ENCODE data around the gene CDK13.

Gene CDK13

DNA sequence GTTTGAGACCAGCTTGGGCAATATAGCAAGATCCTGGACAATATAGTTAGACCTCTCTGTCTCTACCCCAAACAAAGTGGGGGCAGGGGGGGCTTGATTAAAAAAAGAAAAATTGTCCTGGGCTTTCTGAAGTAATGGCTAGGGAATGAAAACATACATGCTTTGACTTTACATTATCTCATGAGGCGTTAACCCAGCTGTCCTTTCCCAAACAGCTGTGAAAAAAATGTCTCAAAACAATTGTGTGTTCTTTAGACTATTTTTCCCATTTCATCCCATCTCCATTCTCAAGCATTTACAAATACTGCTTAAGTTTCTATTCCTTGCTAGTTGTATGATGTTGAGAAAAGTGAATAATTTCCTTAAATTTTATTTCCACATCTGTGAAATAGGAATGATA lies 27.0 kb upstream of the CDK13 start:
- H3K9me2 ChIP-seq (replicated peaks; ENCODE audit: insufficient read depth, low read length) = no peaks in the 10 kb centered on the region
- no peak overlapping the region for H3K4me3 ChIP-seq (ENCODE audit: low read length)
- no peaks in the 10 kb centered on the region for H3K79me2 ChIP-seq (ENCODE audit: low read length)
- H3K36me3 ChIP-seq (replicated peaks; ENCODE audit: insufficient read depth, low read length) = no peaks in the 10 kb centered on the region
- H3K9ac ChIP-seq (ENCODE audit: low read length) = no peak overlapping the region
- no peaks in the 10 kb centered on the region for H3F3A ChIP-seq (ENCODE audit: insufficient read depth, low read length)
- no peaks in the 10 kb centered on the region for H3K27me3 ChIP-seq (replicated peaks; ENCODE audit: insufficient read depth, low read length)
- no peak for DNase-seq
- no peak overlapping the region for H2AFZ ChIP-seq (ENCODE audit: low read length)
- no peak overlapping the region for H3K4me2 ChIP-seq (ENCODE audit: low read depth, low read length)
- H3K27ac ChIP-seq (ENCODE audit: low read length) = no peak overlapping the region
- no peaks in the 10 kb centered on the region for H3K4me1 ChIP-seq (ENCODE audit: low read length)
- H4K20me1 ChIP-seq (ENCODE audit: insufficient read depth, low read length) = no peaks in the 10 kb centered on the region
- H3K9me3 ChIP-seq (replicated peaks; ENCODE audit: insufficient read depth, low read length) = no peaks in the 10 kb centered on the region
- TF ChIP-seq CTCF (IDR thresholded peaks at IDR 0.05; ENCODE audit: low read length) (no peak), EZH2phosphoT487 (IDR thresholded peaks at IDR 0.05; ENCODE audit: low read length) (no peak)

- H3K4me1 ChIP-seq (ENCODE audit: low read length) = no peaks in the 10 kb centered on the region
- H3K27ac ChIP-seq (ENCODE audit: low read length) = no peak overlapping the region
- H3F3A ChIP-seq (ENCODE audit: insufficient read depth, low read length) = no peaks in the 10 kb centered on the region
- H3K36me3 ChIP-seq (replicated peaks; ENCODE audit: insufficient read depth, low read length) = no peaks in the 10 kb centered on the region
- H2AFZ ChIP-seq (ENCODE audit: low read length) = no peak overlapping the region
- TF ChIP-seq CTCF (IDR thresholded peaks at IDR 0.05; ENCODE audit: low read length) = no peak
- DNase-seq = no peak
- H3K4me3 ChIP-seq (ENCODE audit: low read length) = no peak overlapping the region
- H3K4me2 ChIP-seq (ENCODE audit: low read depth, low read length) = no peak overlapping the region
- no peak overlapping the region for H3K9ac ChIP-seq (ENCODE audit: low read length)
- no peaks in the 10 kb centered on the region for H3K79me2 ChIP-seq (ENCODE audit: low read length)
- no peaks in the 10 kb centered on the region for H4K20me1 ChIP-seq (ENCODE audit: insufficient read depth, low read length)
- no peaks in the 10 kb centered on the region for H3K27me3 ChIP-seq (replicated peaks; ENCODE audit: insufficient read depth, low read length)
- no peaks in the 10 kb centered on the region for H3K9me3 ChIP-seq (replicated peaks; ENCODE audit: insufficient read depth, low read length)
- no peaks in the 10 kb centered on the region for H3K9me2 ChIP-seq (replicated peaks; ENCODE audit: insufficient read depth, low read length)
Measured at GRCh38 chr7:39924122-39924521, 25.9 kb upstream of the CDK13 start.

DNA sequence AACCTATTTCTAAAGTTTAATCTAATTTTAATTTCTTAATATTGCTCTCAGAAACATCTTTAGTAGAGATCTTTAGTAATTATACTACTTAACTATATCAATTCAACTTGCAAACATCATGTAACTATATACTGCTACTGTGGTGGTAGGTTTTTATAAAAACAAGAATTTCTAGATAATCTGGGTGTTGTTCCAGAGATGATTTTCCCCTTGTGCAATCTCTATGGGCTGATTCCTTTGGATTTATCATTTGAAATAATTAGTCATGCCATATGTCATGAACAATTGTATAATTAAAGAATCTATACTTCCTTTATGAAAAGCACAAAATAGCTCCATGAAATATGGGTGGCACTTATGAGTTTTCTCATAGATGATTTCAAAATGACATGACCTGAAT lies 23.9 kb upstream of the CDK13 start:
- no peak for DNase-seq
- no peaks in the 10 kb centered on the region for H3K9me2 ChIP-seq (replicated peaks; ENCODE audit: insufficient read depth, low read length)
- H3K27ac ChIP-seq (ENCODE audit: low read length) = no peak overlapping the region
- no peak overlapping the region for H3K9ac ChIP-seq (ENCODE audit: low read length)
- H3F3A ChIP-seq (ENCODE audit: insufficient read depth, low read length) = no peaks in the 10 kb centered on the region
- H3K4me2 ChIP-seq (ENCODE audit: low read depth, low read length) = no peak overlapping the region
- H3K36me3 ChIP-seq (replicated peaks; ENCODE audit: insufficient read depth, low read length) = no peaks in the 10 kb centered on the region
- H3K27me3 ChIP-seq (replicated peaks; ENCODE audit: insufficient read depth, low read length) = no peaks in the 10 kb centered on the region
- TF ChIP-seq CTCF (IDR thresholded peaks at IDR 0.05; ENCODE audit: low read length) (no peak), EZH2phosphoT487 (IDR thresholded peaks at IDR 0.05; ENCODE audit: low read length) (no peak), EZH2 (optimal IDR thresholded peaks at IDR 0.05; ENCODE audit: low read depth, low read length) (no peak)
- no peak overlapping the region for H3K4me3 ChIP-seq (ENCODE audit: low read length)
- no peak overlapping the region for H2AFZ ChIP-seq (ENCODE audit: low read length)
- H4K20me1 ChIP-seq (ENCODE audit: insufficient read depth, low read length) = no peaks in the 10 kb centered on the region
- H3K79me2 ChIP-seq (ENCODE audit: low read length) = no peaks in the 10 kb centered on the region
- H3K9me3 ChIP-seq (replicated peaks; ENCODE audit: insufficient read depth, low read length) = no peaks in the 10 kb centered on the region
- H3K4me1 ChIP-seq (ENCODE audit: low read length) = no peaks in the 10 kb centered on the region

DNA sequence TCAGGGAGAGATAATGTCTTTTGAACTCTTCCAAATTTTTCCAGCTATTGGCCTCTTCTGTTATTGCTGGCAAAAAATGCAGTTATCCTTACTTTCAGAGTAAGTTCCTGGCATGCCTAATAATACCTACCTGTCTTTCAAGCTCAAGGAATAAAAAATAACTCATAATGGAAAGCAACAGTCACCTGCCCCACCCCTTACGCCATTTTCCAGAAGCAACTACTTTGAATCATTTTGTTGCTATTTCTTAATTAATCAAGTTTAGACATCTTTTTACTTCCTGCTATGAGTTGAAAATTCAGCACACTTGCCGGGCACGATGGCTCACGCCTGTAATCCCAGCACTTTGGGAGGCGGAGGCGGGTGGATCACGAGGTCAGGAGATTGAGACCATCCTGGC lies 23.0 kb upstream of the CDK13 start:
- no peaks in the 10 kb centered on the region for H3K36me3 ChIP-seq (replicated peaks; ENCODE audit: insufficient read depth, low read length)
- H3K27ac ChIP-seq (ENCODE audit: low read length) = no peak overlapping the region
- H3K4me3 ChIP-seq (ENCODE audit: low read length) = no peak overlapping the region
- H3K4me2 ChIP-seq (ENCODE audit: low read depth, low read length) = no peak overlapping the region
- no peaks in the 10 kb centered on the region for H3F3A ChIP-seq (ENCODE audit: insufficient read depth, low read length)
- H3K79me2 ChIP-seq (ENCODE audit: low read length) = no peaks in the 10 kb centered on the region
- H3K27me3 ChIP-seq (replicated peaks; ENCODE audit: insufficient read depth, low read length) = no peaks in the 10 kb centered on the region
- no peaks in the 10 kb centered on the region for H3K9me3 ChIP-seq (replicated peaks; ENCODE audit: insufficient read depth, low read length)
- no peak for DNase-seq
- H3K9me2 ChIP-seq (replicated peaks; ENCODE audit: insufficient read depth, low read length) = no peaks in the 10 kb centered on the region
- no peaks in the 10 kb centered on the region for H3K4me1 ChIP-seq (ENCODE audit: low read length)
- H4K20me1 ChIP-seq (ENCODE audit: insufficient read depth, low read length) = no peaks in the 10 kb centered on the region
- TF ChIP-seq CTCF (IDR thresholded peaks at IDR 0.05; ENCODE audit: low read length) (no peak), EZH2 (optimal IDR thresholded peaks at IDR 0.05; ENCODE audit: low read depth, low read length) (no peak), EZH2phosphoT487 (IDR thresholded peaks at IDR 0.05; ENCODE audit: low read length) (no peak)
- H2AFZ ChIP-seq (ENCODE audit: low read length) = no peak overlapping the region
- no peak overlapping the region for H3K9ac ChIP-seq (ENCODE audit: low read length)
